ENCODE measurements around the gene SEMA6B. TPM values are rescaled to one million over a fixed set of nuclear protein-coding genes. Genes with fewer than 3 reads are reported as not detected.

SEMA6B gene
- total RNA-seq, 4 donors from 2014 or later = 2.6 to 12.8 (median 5.2) TPM

DNA sequence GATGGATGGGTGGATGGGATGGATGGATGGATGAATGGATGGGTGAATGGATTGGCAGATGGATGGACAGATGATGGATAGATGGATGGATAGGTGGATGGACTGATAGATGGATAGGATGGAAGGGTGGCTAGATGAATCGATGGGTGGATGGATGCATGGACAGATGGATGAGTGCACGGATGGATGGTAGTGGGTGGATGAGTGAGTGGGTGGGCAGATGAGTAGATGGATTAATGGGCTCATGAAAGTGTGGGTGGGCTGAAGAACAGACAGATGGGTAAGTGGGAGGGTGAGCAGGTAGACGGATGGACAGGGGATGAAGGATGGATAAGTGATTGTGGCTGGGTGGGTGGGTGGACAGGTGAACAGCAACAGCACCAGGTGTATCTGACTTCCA lies 5.7 kb downstream of the SEMA6B start:
- TF ChIP-seq, protein P1, sequence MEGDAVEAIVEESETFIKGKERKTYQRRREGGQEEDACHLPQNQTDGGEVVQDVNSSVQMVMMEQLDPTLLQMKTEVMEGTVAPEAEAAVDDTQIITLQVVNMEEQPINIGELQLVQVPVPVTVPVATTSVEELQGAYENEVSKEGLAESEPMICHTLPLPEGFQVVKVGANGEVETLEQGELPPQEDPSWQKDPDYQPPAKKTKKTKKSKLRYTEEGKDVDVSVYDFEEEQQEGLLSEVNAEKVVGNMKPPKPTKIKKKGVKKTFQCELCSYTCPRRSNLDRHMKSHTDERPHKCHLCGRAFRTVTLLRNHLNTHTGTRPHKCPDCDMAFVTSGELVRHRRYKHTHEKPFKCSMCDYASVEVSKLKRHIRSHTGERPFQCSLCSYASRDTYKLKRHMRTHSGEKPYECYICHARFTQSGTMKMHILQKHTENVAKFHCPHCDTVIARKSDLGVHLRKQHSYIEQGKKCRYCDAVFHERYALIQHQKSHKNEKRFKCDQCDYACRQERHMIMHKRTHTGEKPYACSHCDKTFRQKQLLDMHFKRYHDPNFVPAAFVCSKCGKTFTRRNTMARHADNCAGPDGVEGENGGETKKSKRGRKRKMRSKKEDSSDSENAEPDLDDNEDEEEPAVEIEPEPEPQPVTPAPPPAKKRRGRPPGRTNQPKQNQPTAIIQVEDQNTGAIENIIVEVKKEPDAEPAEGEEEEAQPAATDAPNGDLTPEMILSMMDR (IDR thresholded peaks at IDR 0.05; ENCODE audit: low read depth) = no peak

DNA sequence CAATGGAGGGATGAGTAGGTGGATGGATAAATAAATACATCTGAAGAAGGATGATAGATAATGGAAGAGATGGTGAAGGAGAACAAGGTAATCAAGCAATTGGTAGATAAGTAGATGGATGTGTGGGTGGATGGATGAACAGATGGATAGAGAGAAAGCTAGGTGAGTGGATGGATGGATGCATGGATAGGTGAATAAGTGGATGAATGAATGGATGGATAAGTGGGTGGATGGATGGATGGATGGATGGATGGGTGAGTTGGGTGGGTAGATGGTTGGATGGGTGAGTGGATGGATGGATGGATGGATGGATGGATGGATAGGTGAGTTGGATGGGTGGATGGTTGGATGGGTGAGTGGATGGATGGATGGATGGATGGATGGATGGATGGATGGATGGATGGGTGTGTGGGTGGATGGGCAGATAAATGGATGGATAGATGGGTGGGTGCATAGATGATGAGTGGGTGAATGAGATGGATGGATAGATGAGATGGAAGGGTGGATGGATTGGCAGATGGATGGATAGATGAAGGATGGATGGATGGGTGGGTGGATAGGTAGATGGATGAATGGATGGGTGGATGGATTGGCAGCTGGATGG lies 6.3 kb downstream of the SEMA6B start:
- TF ChIP-seq, protein P1 (IDR thresholded peaks at IDR 0.05; ENCODE audit: low read depth) = no peak

DNA sequence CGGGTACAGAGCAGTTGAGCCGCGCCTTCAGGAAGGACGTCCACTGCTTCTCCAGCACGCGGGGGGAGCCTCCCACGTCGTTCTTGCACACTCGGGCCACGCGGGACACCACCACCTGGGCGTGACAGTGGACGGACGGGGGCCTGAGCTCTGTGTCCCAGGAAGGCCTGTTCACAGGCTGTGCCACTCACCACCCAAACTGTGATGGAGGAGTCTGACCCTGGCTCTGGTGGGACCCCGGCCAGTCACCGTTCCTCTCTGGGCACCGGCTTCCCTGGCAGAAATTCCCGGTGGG lies 7.0 kb downstream of the SEMA6B start:
- TF ChIP-seq, protein P1 (IDR thresholded peaks at IDR 0.05; ENCODE audit: low read depth) = no peak

DNA sequence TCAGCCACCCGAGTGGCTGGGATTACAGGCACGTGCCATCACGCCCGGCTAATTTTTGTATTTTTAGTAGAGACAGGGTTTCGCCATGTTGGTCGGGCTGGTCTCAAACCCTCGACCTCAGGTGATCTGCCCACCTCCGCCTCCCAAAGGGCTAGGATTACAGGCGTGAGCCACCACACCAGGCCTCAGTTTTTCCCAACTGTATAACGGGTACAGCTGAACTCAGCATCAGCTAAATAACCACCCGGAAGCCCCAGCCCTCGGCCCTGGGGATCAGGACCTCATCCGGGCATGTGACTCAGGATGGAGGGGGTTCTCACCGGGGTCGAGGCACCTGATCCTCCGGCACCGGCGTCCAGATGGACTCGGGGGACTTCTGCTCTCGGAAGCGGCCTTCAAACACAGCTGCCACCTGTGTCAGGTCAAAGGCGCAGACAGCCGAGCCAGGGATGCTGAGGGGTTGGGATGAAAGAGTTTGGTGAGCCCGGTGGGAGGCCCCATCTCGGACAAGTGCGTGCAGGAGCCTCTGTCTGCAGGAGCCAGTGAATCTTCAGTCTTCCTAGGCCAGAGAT lies 8.9 kb downstream of the SEMA6B start:
- TF ChIP-seq, protein P1 (IDR thresholded peaks at IDR 0.05; ENCODE audit: low read depth) = no peak

DNA sequence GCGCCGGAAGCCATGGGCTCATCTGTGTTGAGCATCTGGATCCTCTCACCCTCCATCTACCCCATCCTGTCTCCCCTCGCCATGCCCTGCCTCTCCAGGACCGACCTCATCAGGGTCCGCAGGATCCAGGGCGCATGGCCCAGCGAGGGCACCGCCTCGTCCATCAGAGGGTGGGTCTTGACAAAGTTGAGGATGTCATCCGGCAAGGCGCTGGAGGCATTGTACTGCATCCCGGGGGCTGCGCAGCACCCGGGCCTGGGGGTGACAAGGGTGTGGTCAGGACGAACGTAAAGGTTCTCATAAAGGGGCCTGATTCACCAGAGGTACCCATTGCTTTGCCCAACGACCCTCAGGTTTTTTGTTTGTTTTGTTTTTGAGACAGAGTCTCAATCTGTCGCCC lies 9.5 kb downstream of the SEMA6B start:
- TF ChIP-seq, protein P1 (IDR thresholded peaks at IDR 0.05; ENCODE audit: low read depth) = no peak

DNA sequence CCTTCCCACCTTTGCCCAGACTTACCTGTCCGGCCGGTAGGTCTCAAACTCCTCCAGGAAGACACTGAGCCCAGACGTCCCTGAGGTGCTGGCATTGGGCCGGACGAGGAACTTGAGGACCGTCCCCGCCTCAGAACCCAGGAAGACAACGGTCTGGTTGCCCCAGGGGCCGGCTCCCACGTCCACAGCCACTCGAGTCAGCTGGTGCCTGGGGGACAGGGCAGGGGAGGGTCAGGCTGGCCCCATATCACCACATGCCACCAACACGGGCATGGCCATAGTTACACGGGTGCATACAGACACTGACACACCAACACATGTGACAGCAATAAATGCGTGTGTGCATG lies 11.3 kb downstream of the SEMA6B start:
- TF ChIP-seq, protein P1 (IDR thresholded peaks at IDR 0.05; ENCODE audit: low read depth) = no peak

DNA sequence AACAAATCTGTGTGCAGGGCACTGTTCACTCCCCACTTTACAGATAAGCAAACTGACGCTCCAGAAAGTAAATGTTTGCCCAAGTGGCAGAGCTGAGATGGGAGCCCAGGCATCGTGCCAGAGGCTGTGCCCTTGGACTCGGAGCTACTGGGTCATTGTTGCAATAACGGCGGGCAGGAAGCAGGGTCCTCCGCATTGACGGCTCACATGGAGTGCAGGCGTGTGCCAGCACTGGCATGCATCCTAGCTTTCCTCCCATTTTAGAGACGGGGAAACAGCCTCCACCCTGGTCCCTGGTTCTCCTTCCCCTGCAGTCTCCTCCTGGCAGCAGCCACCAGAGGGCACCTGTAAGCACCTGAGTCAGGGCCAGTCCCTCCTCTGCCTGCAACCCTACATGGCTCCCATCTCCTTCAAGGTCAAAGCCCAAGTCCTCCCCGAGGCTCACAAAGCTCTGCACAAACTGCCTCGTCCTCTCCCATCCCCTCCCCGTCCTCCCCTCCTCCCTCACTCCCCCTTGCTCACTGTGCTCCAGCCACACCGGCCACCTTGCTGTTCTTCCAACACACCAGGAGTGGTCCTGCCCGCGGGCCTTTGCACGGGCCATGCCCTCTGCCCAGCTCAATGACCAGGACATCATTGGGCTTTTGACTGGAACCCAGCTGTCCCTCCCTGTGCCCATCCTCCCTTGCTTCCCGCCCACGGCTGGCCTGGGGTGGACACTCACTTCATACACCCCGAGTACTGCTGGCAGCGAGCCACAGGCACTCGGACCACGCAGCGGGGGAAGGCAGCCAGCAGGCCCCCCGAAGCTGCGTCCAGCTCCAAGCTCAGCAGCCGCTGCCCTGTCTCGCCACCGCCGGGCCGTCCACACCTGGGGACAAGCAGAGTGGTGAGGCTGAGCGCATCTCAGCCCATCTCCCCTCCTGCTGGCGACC lies 11.9 kb downstream of the SEMA6B start:
- TF ChIP-seq, protein P1 (IDR thresholded peaks at IDR 0.05; ENCODE audit: low read depth) = no peak

All from subcutaneous adipose tissue (tissue), 4 donors.